ENCODE measurements around the gene HOXB5.

Gene HOXB5

GRCh38 chr17:48567209-48567608 lies 26.4 kb downstream of the HOXB5 start:
- no peaks in the 10 kb centered on the region for H3K79me2 ChIP-seq (ENCODE audit: control insufficient read depth, insufficient read depth, low read length, poor library complexity)
- H3K9me3 ChIP-seq (ENCODE audit: insufficient read depth, low read depth, low read length), result peaks cover 4% of the 10 kb centered on the region
- peaks cover 17% of the 10 kb centered on the region for H3K79me1 ChIP-seq (ENCODE audit: low read length)
- H4K12ac ChIP-seq (ENCODE audit: low read depth, low read length), result no peak overlapping the region
- H3K4me3 ChIP-seq (ENCODE audit: low read depth, low read length), result no peak overlapping the region
- no peak overlapping the region for H3K18ac ChIP-seq (ENCODE audit: low read length)
- H3K36me3 ChIP-seq (ENCODE audit: control insufficient read depth in 1 of 2, insufficient read depth in 2 of 2, low read length in 2 of 2), result peaks cover 0 to under 1% of the 10 kb centered on the region in 2 experiments
- no peak overlapping the region for H2BK120ac ChIP-seq (ENCODE audit: insufficient read depth, low read length, poor library complexity)
- H3K23ac ChIP-seq (ENCODE audit: low read length), result no peak overlapping the region
- no peak overlapping the region for H4K91ac ChIP-seq (ENCODE audit: low read depth, low read length)
- H2BK5ac ChIP-seq (ENCODE audit: low read depth, low read length, poor library complexity), result no peak overlapping the region
- H3K27ac ChIP-seq (ENCODE audit: low read depth, low read length), result no peak overlapping the region
- H2BK12ac ChIP-seq (ENCODE audit: low read length), result no peak overlapping the region
- no peak overlapping the region for H3K14ac ChIP-seq (ENCODE audit: low read length)
- peaks cover 11% of the 10 kb centered on the region for H3K27me3 ChIP-seq (ENCODE audit: insufficient read depth, low read length)
- H2AFZ ChIP-seq (ENCODE audit: insufficient read depth, low read length, poor library complexity), result no peak overlapping the region
- no peak overlapping the region for H3K9ac ChIP-seq (ENCODE audit: low read length)
- H3K4ac ChIP-seq (ENCODE audit: low read depth, low read length), result no peak overlapping the region
- H4K8ac ChIP-seq (ENCODE audit: low read depth, low read length), result no peak overlapping the region
- H2AK5ac ChIP-seq (ENCODE audit: low read length), result no peak overlapping the region
- DNase-seq, result no peak
- WGBS (ENCODE audit: extremely low coverage, insufficient coverage, insufficient read length), result no CpG with 5 or more reads among the region's 6 CpGs
- H3K4me1 ChIP-seq (ENCODE audit: control insufficient read depth in 1 of 2, insufficient read depth in 2 of 2, low read length in 2 of 2), result peaks cover 23 to 33% of the 10 kb centered on the region in 2 experiments
- H3K4me2 ChIP-seq (ENCODE audit: low read length), result no peak overlapping the region

- Histone ChIP-seq H3K4me2 (ENCODE audit: low read length) (no peak overlapping the region), H3K14ac (ENCODE audit: low read length) (no peak overlapping the region), H3K9me3 (ENCODE audit: insufficient read depth, low read depth, low read length) (peaks cover 4% of the 10 kb centered on the region), H3K36me3 (ENCODE audit: control insufficient read depth in 1 of 2, insufficient read depth in 2 of 2, low read length in 2 of 2) (peaks cover 0 to 2% of the 10 kb centered on the region in 2 experiments), H3K4me3 (ENCODE audit: low read depth, low read length) (no peak overlapping the region), H3K79me2 (ENCODE audit: control insufficient read depth, insufficient read depth, low read length, poor library complexity) (no peaks in the 10 kb centered on the region), H2BK12ac (ENCODE audit: low read length) (no peak overlapping the region), H2AK5ac (ENCODE audit: low read length) (no peak overlapping the region), H3K23ac (ENCODE audit: low read length) (no peak overlapping the region), H2BK120ac (ENCODE audit: insufficient read depth, low read length, poor library complexity) (no peak overlapping the region), H3K9ac (ENCODE audit: low read length) (no peak overlapping the region), H3K4ac (ENCODE audit: low read depth, low read length) (no peak overlapping the region), H3K27me3 (ENCODE audit: insufficient read depth, low read length) (peaks cover 11% of the 10 kb centered on the region), H4K8ac (ENCODE audit: low read depth, low read length) (no peak overlapping the region), H3K4me1 (ENCODE audit: control insufficient read depth in 1 of 2, insufficient read depth in 2 of 2, low read length in 2 of 2) (peaks cover 23 to 32% of the 10 kb centered on the region in 2 experiments), H2AFZ (ENCODE audit: insufficient read depth, low read length, poor library complexity) (no peak overlapping the region), H4K91ac (ENCODE audit: low read depth, low read length) (no peak overlapping the region), H3K18ac (ENCODE audit: low read length) (no peak overlapping the region), H4K12ac (ENCODE audit: low read depth, low read length) (no peak overlapping the region), H3K79me1 (ENCODE audit: low read length) (peaks cover 17% of the 10 kb centered on the region), H2BK5ac (ENCODE audit: low read depth, low read length, poor library complexity) (no peak overlapping the region), H3K27ac (ENCODE audit: low read depth, low read length) (no peak overlapping the region)
- DNase-seq, result no peak
- no CpG with 5 or more reads among the region's 2 CpGs for WGBS (ENCODE audit: extremely low coverage, insufficient coverage, insufficient read length)
Measured at GRCh38 chr17:48566717-48567116, 26.9 kb downstream of the HOXB5 start.

GRCh38 chr17:48565925-48566710 lies 27.5 kb downstream of the HOXB5 start:
- peaks cover 0 to 2% of the 10 kb centered on the region in 2 experiments for H3K36me3 ChIP-seq (ENCODE audit: control insufficient read depth in 1 of 2, insufficient read depth in 2 of 2, low read length in 2 of 2)
- no peak overlapping the region for H3K23ac ChIP-seq (ENCODE audit: low read length)
- H2BK120ac ChIP-seq (ENCODE audit: insufficient read depth, low read length, poor library complexity), result no peak overlapping the region
- peaks cover 11% of the 10 kb centered on the region for H3K27me3 ChIP-seq (ENCODE audit: insufficient read depth, low read length)
- H3K4me2 ChIP-seq (ENCODE audit: low read length), result no peak overlapping the region
- H3K4ac ChIP-seq (ENCODE audit: low read depth, low read length), result no peak overlapping the region
- no peak overlapping the region for H4K12ac ChIP-seq (ENCODE audit: low read depth, low read length)
- H2BK12ac ChIP-seq (ENCODE audit: low read length), result no peak overlapping the region
- no peaks in the 10 kb centered on the region for H3K79me2 ChIP-seq (ENCODE audit: control insufficient read depth, insufficient read depth, low read length, poor library complexity)
- no peak overlapping the region for H3K4me3 ChIP-seq (ENCODE audit: low read depth, low read length)
- no peak overlapping the region for H2AK5ac ChIP-seq (ENCODE audit: low read length)
- no peak overlapping the region for H3K27ac ChIP-seq (ENCODE audit: low read depth, low read length)
- H3K18ac ChIP-seq (ENCODE audit: low read length), result no peak overlapping the region
- H4K91ac ChIP-seq (ENCODE audit: low read depth, low read length), result no peak overlapping the region
- H2AFZ ChIP-seq (ENCODE audit: insufficient read depth, low read length, poor library complexity), result no peak overlapping the region
- no peak overlapping the region for H3K14ac ChIP-seq (ENCODE audit: low read length)
- peaks cover 18 to 26% of the 10 kb centered on the region in 2 experiments for H3K4me1 ChIP-seq (ENCODE audit: control insufficient read depth in 1 of 2, insufficient read depth in 2 of 2, low read length in 2 of 2)
- H4K8ac ChIP-seq (ENCODE audit: low read depth, low read length), result no peak overlapping the region
- peaks cover 4% of the 10 kb centered on the region for H3K9me3 ChIP-seq (ENCODE audit: insufficient read depth, low read depth, low read length)
- H3K9ac ChIP-seq (ENCODE audit: low read length), result no peak overlapping the region
- H2BK5ac ChIP-seq (ENCODE audit: low read depth, low read length, poor library complexity), result no peak overlapping the region
- DNase-seq, result no peak
- peaks cover 13% of the 10 kb centered on the region for H3K79me1 ChIP-seq (ENCODE audit: low read length)
- no CpG with 5 or more reads among the region's 4 CpGs for WGBS (ENCODE audit: extremely low coverage, insufficient coverage, insufficient read length)

- no peak overlapping the region for H4K91ac ChIP-seq (ENCODE audit: low read depth, low read length)
Measured at GRCh38 chr17:48565022-48565554, 28.5 kb downstream of the HOXB5 start.

More at GRCh38 chr17:48565022-48565554, 28.5 kb downstream of the HOXB5 start:
- WGBS (ENCODE audit: extremely low coverage, insufficient coverage, insufficient read length), result no CpG with 5 or more reads among the region's 2 CpGs
- no peak overlapping the region for H3K27ac ChIP-seq (ENCODE audit: low read depth, low read length)
- H3K23ac ChIP-seq (ENCODE audit: low read length), result no peak overlapping the region
- no peak overlapping the region for H4K8ac ChIP-seq (ENCODE audit: low read depth, low read length)
- no peak overlapping the region for H2BK120ac ChIP-seq (ENCODE audit: insufficient read depth, low read length, poor library complexity)
- H3K36me3 ChIP-seq (ENCODE audit: control insufficient read depth in 1 of 2, insufficient read depth in 2 of 2, low read length in 2 of 2), result peaks cover 0 to 2% of the 10 kb centered on the region in 2 experiments
- no peak overlapping the region for H2AFZ ChIP-seq (ENCODE audit: insufficient read depth, low read length, poor library complexity)
- peaks cover 6% of the 10 kb centered on the region for H3K79me1 ChIP-seq (ENCODE audit: low read length)
- peaks cover 4% of the 10 kb centered on the region for H3K9me3 ChIP-seq (ENCODE audit: insufficient read depth, low read depth, low read length)
- no peak overlapping the region for H3K4me3 ChIP-seq (ENCODE audit: low read depth, low read length)
- DNase-seq, result no peak
- peaks cover 11% of the 10 kb centered on the region for H3K27me3 ChIP-seq (ENCODE audit: insufficient read depth, low read length)
- H3K4ac ChIP-seq (ENCODE audit: low read depth, low read length), result no peak overlapping the region
- H3K14ac ChIP-seq (ENCODE audit: low read length), result no peak overlapping the region
- no peak overlapping the region for H3K18ac ChIP-seq (ENCODE audit: low read length)
- H4K12ac ChIP-seq (ENCODE audit: low read depth, low read length), result no peak overlapping the region
- no peak overlapping the region for H2BK12ac ChIP-seq (ENCODE audit: low read length)
- no peak overlapping the region for H2BK5ac ChIP-seq (ENCODE audit: low read depth, low read length, poor library complexity)
- H3K9ac ChIP-seq (ENCODE audit: low read length), result no peak overlapping the region
- H2AK5ac ChIP-seq (ENCODE audit: low read length), result no peak overlapping the region
- H3K79me2 ChIP-seq (ENCODE audit: control insufficient read depth, insufficient read depth, low read length, poor library complexity), result no peaks in the 10 kb centered on the region
- no peak overlapping the region for H3K4me2 ChIP-seq (ENCODE audit: low read length)
- H3K4me1 ChIP-seq (ENCODE audit: control insufficient read depth in 1 of 2, insufficient read depth in 2 of 2, low read length in 2 of 2), result peaks cover 9 to 18% of the 10 kb centered on the region in 2 experiments

All from trophoblast cell (in vitro differentiated cells and primary cell).